T follicular helper cell (primary cell): ENCODE measurements around the gene VPS9D1.
"Not testable (repeated sequence)": the region's sequence is repeated elsewhere in the genome, so short reads cannot be mapped to it uniquely, and the experiment has no call there.

Source experiments
- DNase-seq: peaks from one replicate; pipeline ENCODE4 v3.0.0-alpha.2; 2020; ENCODE audit warnings: low read depth

VPS9D1 gene

DNA sequence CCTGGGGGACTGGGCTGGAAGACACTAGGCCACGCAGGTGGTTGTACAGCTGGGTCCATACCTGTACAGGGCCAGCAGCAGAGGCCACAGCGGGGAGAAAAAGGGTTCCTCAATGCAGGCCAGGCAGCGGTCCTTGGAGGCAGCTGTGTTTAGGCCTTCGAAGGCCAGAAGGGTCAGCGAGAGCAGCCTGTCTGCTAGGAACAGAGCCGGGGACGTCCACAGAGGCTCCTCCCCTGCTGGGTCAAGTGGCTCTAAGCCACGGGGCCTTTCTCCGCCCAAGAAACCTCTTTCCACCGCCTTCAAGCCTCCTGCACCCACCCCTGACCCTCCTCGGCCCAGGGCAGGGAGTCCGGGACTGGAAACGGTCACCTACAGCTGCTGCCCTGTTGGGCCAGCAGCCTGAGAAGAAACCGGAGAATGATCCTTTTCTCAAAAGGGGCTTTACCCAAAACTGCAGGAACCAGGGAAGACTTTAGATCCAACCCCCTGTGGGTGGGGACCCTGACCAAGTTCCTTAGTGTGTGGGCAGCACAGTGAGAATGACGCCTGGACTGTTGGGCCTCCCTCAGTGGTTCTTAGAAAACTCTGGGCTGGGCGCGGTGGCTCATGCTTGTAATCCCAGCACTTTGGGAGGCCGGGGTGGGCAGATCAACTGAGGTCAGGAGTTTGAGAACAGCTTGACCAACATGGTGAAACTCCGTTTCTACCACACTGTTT, 10.8 kb downstream of the VPS9D1 start:
- no peak for DNase-seq

DNA sequence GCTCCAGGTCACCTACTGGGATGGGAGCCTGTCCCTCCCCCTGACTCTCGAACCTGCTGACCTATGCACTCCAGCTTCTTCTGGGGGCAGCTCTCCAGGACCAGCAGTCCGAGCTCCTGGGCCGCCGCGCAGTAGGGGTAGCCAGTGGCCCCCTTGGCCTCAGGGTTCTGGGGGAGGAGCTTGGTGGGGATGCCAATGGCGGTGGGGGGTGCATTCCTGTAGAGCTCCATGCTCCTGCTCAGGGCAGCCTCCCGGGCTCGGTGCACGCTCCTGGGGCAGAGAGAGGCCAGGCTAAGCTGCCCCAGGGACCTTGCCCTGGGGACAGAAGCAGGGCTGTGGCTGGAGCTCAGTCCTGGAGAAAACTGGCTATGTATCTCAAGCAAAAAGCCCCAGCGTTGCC, 11.5 kb downstream of the VPS9D1 start:
- no peak for DNase-seq

DNA sequence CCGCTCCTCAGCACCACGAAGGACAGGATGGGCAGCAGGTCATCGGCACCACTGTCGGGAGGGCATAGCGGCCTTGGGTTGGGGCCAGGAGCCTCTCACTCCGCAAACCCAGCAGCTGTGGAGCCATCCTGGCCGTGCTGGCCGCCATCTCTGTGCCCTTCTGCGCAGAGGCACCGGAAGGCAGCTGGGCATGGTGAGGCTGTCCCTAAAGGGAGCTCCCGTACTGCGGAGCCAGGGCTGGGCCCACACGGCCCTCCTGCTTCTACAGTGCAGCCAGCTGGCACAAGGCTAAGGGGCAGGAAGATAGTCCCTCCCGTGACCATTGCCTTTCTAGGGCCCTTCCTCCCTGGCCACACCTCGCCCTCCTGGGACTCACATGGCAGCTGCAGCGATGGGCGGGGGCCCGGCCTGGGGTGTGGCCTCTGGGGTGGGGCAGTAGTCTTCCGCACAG, 12.2 kb downstream of the VPS9D1 start:
- no peak for DNase-seq

DNA sequence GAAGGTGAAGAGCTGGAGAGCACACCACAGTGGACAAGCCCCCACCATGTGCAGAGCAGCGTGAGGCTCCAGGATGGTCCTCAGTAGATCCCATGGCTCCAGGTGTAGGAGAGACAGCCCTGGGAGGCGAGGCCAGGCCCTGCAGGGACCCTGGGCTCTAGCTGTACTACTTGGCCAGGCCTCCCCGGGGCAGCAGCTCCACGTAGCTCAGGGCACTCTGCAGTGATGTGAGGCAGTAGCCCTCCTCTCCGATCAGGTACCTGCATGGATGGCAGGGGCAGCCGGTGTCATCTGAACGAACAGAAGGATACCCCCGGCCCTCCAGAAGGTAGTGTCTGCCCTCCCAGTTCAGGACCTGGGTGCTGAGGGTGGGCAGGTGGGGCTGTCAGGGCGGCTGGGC, 13.0 kb downstream of the VPS9D1 start:
- no peak for DNase-seq

DNA sequence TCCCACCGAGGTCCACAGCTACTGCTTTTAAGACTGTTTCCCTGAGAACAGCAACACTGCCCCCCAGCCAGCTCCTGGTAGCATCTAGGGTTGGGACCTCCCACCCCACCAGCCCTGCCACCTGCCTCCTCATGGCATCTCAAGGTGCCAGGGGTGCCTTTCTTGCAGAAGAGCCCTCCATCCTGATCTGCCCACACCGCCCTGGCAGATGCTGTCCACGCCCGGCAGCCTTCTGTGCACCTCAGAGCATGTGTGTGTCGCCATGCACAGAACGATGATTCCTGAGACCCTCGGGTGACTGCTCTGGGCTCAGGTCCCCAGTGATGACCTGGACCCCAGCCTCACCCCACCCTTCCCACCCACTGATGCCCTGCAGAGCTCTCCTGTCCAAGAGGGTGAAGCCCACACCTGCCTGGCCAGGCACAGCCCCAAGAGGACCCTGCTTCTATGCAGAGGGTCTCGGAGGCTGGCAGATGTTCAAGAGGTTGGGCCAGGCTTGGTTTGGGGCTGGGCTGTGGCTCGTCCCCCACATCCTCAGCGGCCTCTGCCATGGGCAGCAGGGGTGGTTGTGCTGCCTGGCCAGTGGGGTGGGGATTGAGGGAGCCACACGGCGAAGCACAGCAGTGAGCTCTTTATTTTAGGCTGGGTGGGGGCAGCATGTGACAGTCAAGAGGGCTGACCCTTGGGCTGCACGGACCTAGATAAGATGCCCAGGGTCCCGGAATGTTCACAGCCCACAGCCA, 14.0 kb downstream of the VPS9D1 start:
- no peak for DNase-seq

DNA sequence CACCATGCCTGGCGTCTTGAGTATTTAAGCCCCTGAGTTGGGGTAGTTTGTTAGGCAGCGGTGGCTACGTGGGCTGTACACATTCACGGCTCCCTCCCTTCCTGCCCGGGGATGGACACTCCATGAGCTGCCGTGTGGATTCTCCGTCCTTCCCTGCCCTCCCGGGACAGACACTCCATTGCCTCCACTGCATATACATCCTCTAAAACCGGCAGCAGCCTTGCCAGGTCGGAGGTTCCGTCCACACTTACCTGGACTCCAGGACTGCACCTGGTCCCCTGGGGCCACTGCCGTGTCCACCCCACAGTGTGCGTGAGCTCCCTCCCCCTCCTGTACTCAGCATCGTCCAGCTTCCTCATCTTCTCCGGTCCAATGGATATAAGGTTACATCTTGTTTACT, 15.7 kb downstream of the VPS9D1 start:
- no peak for DNase-seq

DNA sequence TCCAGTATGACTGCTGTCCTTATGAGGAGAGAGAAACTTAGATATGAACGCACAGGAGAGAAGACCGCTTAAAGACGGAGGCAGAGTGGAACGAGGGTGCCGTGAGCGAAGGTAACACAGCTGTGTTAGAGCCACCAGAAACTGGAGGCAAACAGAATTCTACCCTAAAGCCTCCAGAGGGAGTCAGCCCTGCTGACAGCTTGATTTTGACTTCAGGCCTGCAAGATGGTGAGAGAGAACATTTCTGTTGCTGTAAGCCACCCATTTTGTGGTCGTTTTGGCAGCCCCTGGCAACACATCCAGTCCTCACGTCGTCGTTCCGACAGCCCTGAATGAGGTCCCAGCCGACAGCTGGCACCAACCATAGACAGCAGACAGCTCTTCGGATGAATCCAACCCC, 16.4 kb downstream of the VPS9D1 start:
- DNase-seq: no peak

DNA sequence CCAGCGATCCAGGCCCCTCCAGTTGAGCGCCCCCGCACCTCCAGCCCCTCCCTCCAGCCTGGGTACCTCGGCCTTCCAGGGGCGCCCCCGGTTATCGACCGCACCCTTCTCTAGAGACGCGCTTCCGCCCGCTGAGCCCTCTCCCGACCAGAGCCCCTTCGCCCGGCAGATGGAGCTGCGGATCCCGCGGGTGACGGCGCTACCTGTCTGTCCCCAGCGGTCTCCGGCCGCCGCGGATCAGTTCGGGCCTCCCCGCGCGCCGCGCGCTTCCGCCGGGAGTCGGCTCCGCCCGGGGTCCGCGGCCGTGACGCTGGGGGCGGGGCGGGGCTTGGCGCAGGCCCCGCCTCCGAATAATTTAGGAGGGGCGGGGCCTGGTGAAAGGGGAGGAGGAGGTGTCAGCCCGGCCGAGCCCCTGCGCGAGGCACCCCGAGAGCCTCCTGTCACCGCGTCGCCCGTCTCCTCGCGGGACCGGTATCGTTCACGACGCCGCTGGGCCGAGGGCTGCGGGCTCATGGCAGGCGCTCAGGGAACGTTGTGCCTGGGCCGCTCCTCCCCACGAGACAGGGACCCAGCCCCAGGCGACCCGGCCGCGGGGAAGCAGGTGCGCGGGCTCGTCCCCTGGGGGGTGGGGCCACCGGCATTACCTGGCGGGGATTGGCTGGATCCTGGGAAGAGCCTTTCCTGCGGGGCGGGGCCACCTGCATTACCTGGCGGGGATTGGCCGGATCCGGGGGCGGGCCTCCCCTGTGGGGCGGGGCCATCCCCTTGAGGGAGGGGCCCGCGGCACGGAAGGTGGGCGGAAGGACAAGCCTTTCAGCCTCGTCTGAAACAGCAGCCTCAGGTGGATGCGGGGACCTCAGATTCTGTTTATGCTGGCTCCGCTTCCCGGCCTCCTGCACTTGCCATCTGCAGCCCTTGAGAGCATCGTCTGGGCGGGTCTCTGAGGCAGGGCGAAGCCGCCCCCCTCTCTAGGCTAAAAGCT, 19.0 kb downstream of the VPS9D1 start, which contains the start of gene SPATA2L:
SPATA2L (minus strand) TSS at position 281 of the 982 bp plus-strand sequence. CDS start 473 bp downstream, outside the sequence.
- peak; percentile 97 for DNase-seq

DNA sequence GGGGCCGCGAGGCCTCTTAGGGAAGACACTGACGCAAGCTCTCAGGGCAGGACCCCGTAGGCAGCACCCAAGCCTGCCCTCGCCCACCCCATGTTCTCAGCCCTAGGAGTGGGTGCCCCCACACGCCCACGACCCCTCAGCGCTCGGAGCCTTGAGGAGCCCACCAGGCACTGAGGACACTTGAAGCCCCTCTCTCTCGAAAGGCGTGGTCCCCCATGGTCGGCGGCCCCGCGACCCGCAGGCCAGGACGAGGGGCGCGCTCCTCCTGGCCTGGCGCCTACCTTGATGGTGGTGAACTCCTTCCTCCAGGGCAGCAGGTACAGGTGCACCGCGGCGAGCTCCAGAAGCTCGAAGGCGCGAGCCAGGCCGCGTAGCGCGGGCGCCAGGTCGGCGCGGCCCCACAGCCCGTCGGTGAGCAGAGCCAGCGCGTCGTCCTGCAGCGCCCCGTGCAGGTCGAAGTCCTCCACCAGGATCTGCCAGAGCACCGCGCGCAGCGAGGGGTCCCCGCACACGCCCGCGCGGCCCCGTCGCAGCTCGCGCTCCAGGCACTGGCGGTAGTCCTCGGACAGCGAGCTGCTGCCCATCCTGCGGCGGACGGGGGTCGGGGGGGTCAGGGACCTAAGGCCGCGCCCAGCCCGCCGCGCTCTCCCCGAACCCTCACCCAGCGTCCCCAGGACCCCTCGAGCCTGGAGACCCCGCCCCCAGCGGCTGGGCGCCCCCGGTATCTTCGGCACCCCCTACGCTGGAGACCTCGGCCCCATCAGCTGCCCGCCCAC, 19.9 kb downstream of the VPS9D1 start:
- DNase-seq: peak; percentile 50

DNA sequence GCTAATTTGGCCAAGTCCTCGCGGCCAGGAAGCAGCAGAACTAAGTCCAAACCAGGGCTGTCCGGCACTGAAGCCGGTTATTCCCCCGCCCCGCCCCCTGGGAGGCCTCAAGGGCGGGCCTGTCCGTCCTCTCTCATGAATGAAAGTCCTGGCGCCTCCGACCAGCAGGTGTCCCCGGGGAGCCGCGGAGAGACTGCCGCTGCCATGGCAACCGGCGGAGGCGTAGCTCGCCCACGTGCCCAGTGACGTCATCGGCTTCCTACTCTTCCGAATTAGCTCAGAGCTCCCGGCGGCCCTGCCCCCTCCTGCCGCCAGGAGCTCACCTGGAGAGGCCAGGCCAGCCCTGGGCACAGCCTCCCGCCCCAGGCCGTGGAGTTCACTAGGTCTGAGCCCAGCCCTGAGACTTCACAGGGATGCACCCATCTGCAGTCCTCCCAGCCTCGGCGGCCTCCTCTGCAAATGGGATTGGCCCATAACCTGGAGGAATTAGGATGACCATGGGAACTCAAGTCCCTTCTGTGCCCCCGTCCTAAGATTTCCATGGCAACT, 20.5 kb downstream of the VPS9D1 start:
- peak; percentile 96 for DNase-seq

DNA sequence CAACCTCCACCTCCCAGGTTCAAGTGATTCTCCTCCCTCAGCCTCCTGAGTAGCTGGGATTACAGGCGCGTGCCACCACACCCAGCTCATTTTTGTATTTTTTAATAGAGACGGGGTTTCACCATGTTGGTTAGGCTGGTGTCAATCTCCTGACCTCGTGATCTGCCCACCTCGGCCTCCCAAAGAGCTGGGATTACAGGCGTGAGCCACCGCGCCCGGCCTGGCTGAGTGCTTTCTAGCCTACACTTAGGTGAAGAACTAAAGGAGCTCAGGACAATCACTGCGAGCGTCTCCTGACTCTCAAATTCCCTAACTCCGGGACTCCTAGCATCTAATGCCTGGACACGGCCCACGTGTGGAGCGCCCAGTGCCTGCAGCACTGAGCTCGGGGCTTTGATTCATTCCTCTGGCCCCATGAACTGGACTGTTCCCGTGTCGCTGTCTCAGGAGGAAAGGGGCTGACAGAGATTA, 21.0 kb downstream of the VPS9D1 start:
- not testable (repeated sequence) for DNase-seq

DNA sequence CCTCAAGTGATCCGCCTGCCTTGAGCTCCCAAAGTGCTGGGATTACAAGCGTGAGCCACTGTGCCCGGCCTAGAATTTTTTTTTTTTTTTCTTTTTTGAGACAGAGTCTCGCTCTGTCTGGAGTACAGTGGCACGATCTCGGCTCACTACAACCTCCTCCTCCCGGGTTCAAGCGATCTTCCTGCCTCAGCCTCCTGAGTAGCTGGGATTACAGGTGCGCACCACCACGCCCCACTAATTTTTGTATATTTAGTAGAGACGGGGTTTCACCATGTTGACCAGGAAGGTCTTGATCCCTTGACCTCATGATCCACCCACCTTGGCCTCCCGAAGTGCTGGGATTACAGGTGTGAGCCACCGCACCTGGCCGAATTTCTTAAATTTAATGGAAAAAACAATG, 22.0 kb downstream of the VPS9D1 start:
- DNase-seq: not testable (repeated sequence)

DNA sequence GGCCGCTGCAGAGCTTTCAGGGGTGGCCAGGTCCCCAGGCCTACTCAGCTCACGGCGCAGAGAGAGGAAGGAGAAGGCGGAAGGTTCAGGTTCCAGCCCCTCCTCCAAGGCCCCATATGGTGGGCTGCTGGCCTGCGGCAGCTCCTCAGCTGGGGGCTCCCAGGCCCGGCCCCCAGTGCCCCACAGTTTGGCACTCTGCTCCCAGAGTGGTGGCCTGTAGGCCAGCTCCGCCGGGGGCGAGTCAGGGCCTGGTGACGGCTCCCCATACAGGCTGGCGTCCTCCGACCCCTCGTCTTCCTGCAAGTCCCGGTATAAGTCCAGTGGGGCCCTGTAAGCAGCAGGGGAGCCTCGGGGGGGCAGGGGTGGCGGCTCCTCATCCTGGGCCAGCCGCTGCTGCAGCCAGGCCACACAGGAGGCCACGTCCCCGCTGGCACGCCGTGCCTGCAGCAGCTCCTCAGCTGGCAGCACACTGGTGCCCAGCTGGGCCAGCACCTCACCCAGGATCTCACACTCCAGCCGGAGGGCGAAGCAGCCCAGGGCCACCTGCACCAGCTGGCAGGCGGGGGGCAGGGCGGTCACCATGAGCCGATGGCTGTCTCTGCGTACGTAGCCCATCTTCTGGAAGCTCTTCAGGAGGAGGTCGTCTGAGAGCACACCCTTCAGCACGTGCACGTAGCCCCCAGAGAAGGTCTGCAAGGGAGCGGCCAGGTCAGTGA, 22.9 kb downstream of the VPS9D1 start:
- no peak for DNase-seq

DNA sequence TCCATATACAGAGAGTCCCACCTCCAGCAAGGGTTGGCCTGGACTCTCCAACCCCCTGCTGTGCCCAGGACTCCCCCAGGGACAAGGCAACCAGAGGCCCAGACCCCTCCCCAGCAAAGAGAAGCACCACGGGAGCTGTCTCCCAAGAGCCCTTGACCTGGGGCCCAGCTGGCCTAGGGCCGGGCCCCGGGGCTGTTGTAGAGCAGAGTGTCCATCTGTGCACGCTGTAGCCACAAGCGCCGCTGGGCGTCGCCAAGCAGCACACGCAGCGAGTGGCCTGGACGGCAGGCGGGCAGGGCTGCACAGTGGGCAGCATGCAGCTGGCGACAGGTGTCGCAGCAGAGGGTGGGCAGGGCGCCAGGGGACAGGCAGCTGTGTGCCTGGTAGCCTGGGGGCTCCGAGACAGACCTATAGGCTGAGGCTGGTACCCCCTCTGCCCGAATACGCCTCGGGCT, 23.5 kb downstream of the VPS9D1 start:
- no peak for DNase-seq

DNA sequence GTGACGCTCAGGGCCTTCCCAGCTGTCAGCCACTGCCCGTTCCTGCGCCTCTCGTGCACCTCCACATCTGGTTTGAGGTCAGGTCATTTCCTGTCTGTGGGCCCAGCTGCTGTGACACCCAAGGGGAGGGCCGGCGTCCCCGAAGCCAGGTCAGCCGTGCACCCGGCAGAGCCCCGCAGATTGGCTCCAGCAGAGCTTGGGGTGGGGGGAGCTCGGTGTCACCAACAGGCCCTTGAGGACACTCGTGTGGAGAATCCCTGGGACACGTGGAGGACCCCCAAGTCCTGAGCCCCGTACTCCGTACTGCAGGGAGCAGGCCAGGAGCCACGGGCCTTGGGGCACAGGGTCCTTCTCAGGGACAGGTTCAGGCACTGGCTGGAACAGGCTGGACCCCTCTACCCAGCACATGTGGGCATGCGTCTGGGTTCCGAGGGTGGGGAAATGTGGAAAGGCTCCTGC, 24.0 kb downstream of the VPS9D1 start:
- no peak for DNase-seq

DNA sequence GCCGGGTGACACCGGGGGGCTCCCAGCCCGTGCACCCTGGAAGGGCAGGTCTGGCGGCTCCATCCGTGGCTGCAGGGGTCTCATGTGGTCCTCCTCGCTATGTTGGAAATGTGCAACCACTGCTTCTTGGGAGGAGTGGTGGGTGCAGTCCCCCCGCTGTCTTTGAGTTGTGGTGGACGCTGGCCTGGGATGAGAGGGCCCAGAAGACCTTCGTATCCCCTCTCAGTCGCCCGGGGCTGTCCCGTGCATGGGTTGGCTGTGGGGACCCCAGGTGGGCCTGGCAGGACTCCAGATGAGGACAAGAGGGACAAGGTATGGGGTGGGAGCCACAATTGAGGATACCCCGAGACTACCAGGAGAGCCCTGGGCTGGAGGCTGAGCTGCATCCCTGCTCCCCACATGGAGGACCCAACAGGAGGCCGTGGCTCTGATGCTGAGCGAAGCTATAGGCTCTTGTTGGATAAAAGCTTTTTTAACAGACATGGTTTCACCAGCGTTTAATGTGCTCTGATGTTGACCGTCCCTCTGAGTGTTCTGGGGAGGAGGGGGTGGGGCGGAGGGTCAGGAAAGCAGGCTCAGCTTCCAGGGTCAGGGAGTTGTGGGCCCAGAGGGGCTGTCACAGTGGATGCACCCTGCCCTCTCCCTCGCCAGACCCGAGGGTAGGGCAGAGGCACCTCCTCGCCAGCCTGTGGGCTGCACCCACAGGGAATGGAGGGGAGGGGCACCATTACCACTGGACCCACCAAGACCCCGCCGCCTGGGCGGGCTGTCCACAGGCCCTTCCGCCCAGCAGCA, 24.6 kb downstream of the VPS9D1 start:
- no peak for DNase-seq

DNA sequence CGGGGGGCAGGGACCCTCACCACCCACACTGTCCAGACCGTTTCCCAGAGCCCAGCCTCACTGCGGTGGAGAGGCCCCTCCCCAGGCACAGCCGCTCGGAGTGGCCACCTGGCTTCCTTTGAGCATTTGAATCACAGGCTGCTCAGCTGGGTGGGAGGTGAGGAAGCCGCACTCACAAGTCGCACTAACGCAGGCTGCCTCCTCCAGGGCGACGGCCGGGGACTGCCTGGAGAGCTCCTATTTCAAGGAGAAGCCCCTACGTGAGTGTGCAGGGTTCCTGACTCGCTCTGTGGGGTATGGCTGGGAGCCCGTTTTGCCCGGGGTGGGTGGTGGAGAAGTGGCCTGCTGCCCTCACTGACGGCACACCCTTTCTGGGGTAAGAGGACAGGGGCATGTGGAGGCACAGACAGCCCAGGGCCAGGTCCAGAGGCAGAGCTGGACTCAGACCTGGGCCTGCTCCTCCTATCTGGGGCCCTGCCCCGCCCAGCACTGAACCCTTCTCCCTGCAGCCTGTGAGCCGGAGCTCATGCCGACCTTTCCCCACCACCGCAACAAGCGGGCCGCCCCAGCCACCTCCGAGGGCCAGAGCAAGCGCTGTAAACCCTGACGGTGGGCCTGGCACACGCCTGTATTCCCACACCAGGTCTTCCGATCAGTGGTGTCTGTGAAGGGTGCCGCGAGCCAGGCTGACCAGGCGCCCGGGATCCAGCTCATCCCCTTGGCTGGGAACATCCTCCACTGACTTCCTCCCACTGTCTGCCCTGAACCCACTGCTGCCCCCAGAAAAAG, 25.4 kb downstream of the VPS9D1 start:
- DNase-seq: no peak

DNA sequence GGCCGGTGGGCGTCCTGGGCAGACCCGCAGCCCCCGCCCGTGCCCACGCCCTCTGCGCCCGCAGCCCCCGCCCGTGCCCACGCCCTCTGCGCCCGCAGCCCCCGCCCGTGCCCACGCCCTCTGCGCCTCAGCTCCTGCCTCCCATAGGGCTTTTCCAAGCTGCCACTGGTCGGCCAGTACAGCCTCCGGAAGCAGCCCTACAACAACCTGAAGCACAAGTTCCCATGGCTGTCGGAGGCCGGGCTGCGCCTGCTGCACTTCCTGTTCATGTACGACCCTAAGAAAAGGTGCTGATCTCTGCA, 26.0 kb downstream of the VPS9D1 start:
- DNase-seq: not testable (repeated sequence)
